Measurements from ENCODE around the gene RAB39B. TPM values are rescaled to one million over a fixed set of nuclear protein-coding genes. Genes with fewer than 3 reads are reported as not detected.

Gene RAB39B
- total RNA-seq, 1 experiment from 2014 or later, result 8.0 TPM

- peaks cover 15% of the 10 kb centered on the region for H3K4me1 Mint-ChIP-seq
- TF ChIP-seq, protein P1, sequence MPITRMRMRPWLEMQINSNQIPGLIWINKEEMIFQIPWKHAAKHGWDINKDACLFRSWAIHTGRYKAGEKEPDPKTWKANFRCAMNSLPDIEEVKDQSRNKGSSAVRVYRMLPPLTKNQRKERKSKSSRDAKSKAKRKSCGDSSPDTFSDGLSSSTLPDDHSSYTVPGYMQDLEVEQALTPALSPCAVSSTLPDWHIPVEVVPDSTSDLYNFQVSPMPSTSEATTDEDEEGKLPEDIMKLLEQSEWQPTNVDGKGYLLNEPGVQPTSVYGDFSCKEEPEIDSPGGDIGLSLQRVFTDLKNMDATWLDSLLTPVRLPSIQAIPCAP (CRISPR knock-in tag; IDR thresholded peaks at IDR 0.05), result no peak
- TF ChIP-seq PREB (CRISPR knock-in tag; IDR thresholded peaks at IDR 0.05; ENCODE audit: borderline replicate concordance) (no peak), RORB (CRISPR knock-in tag; IDR thresholded peaks at IDR 0.05) (no peak), TEAD1 (CRISPR knock-in tag; IDR thresholded peaks at IDR 0.05) (no peak), E2F4 (CRISPR knock-in tag; IDR thresholded peaks at IDR 0.05; ENCODE audit: borderline replicate concordance, low read depth) (no peak), CREB1 (CRISPR knock-in tag; IDR thresholded peaks at IDR 0.05) (no peak), RELA (CRISPR knock-in tag; IDR thresholded peaks at IDR 0.05; ENCODE audit: borderline replicate concordance) (no peak)
- TF ChIP-seq, protein P2, sequence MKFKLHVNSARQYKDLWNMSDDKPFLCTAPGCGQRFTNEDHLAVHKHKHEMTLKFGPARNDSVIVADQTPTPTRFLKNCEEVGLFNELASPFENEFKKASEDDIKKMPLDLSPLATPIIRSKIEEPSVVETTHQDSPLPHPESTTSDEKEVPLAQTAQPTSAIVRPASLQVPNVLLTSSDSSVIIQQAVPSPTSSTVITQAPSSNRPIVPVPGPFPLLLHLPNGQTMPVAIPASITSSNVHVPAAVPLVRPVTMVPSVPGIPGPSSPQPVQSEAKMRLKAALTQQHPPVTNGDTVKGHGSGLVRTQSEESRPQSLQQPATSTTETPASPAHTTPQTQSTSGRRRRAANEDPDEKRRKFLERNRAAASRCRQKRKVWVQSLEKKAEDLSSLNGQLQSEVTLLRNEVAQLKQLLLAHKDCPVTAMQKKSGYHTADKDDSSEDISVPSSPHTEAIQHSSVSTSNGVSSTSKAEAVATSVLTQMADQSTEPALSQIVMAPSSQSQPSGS (CRISPR knock-in tag; IDR thresholded peaks at IDR 0.05; ENCODE audit: borderline replicate concordance, low read depth), result no peak
- peaks cover 16% of the 10 kb centered on the region for H3K9me3 Mint-ChIP-seq
- peaks cover 11% of the 10 kb centered on the region for H3K36me3 Mint-ChIP-seq
- H3K4me3 Mint-ChIP-seq, result no peak overlapping the region
- H3K27ac Mint-ChIP-seq, result no peak overlapping the region
- no peaks in the 10 kb centered on the region; the same call in 1 of the 2 replicates for H3K27me3 Mint-ChIP-seq (ENCODE audit: low read depth)
- DNase-seq (ENCODE audit: low spot score) (no peak), ATAC-seq (no peak)
- CTCF ChIA-PET, result no interaction called here
- POLR2A ChIA-PET, result no interaction called here
These were observed 49.5 kb upstream of the RAB39B start for GRCh38 chrX:155313766-155314165.

- Mint-ChIP-seq H3K4me1 (no peaks in the 10 kb centered on the region), H3K27ac (no peak overlapping the region), H3K36me3 (no peaks in the 10 kb centered on the region), H3K27me3 (ENCODE audit: low read depth) (no peaks in the 10 kb centered on the region; the same call in 1 of the 2 replicates), H3K4me3 (no peak overlapping the region), H3K9me3 (peaks cover 3% of the 10 kb centered on the region; the same call in 1 of the 2 replicates)
- CTCF ChIA-PET, result no interaction called here
- ATAC-seq (no peak), DNase-seq (ENCODE audit: low spot score) (no peak)
- TF ChIP-seq FOXJ3 (CRISPR knock-in tag; IDR thresholded peaks at IDR 0.05; ENCODE audit: borderline replicate concordance) (no peak), ZNF138 (CRISPR knock-in tag; conservative IDR thresholded peaks at IDR 0.05) (no peak), ZNF671 (CRISPR knock-in tag; IDR thresholded peaks at IDR 0.05) (no peak)
- POLR2A ChIA-PET, result no interaction called here
These were observed 29.5 kb upstream of the RAB39B start for GRCh38 chrX:155293771-155294170.

- ChIA-PET POLR2A (no interaction called here), CTCF (no interaction called here)
- peaks cover 5% of the 10 kb centered on the region; the same call in 1 of the 2 replicates for H3K9me3 Mint-ChIP-seq
- ATAC-seq, result no peak
- no peak overlapping the region for H3K4me3 Mint-ChIP-seq
- no peaks in the 10 kb centered on the region for H3K4me1 Mint-ChIP-seq
- H3K27ac Mint-ChIP-seq, result no peak overlapping the region
- DNase-seq (ENCODE audit: low spot score), result no peak
- H3K36me3 Mint-ChIP-seq, result no peaks in the 10 kb centered on the region
- no peaks in the 10 kb centered on the region for H3K27me3 Mint-ChIP-seq (ENCODE audit: low read depth)
- TF ChIP-seq TP53 (CRISPR knock-in tag; IDR thresholded peaks at IDR 0.05) (no peak), NR3C1 (CRISPR knock-in tag; conservative IDR thresholded peaks at IDR 0.05; ENCODE audit: low read depth) (no peak), FOXP1 (CRISPR knock-in tag; IDR thresholded peaks at IDR 0.05; ENCODE audit: borderline replicate concordance) (no peak), SMAD4 (CRISPR knock-in tag; IDR thresholded peaks at IDR 0.05) (no peak), GTF2I (CRISPR knock-in tag; conservative IDR thresholded peaks at IDR 0.05) (no peak), ATF6 (CRISPR knock-in tag; IDR thresholded peaks at IDR 0.05) (no peak), FOXJ3 (CRISPR knock-in tag; IDR thresholded peaks at IDR 0.05; ENCODE audit: borderline replicate concordance) (no peak), ZBTB21 (CRISPR knock-in tag; IDR thresholded peaks at IDR 0.05; ENCODE audit: borderline replicate concordance) (no peak), NFATC4 (CRISPR knock-in tag; IDR thresholded peaks at IDR 0.05) (no peak), ZNF138 (CRISPR knock-in tag; conservative IDR thresholded peaks at IDR 0.05) (no peak), JUN (CRISPR knock-in tag; IDR thresholded peaks at IDR 0.05) (no peak), ZNF219 (CRISPR knock-in tag; IDR thresholded peaks at IDR 0.05; ENCODE audit: borderline replicate concordance) (no peak), ELF4 (CRISPR knock-in tag; IDR thresholded peaks at IDR 0.05; ENCODE audit: low read depth) (no peak)
- TF ChIP-seq, protein P3, sequence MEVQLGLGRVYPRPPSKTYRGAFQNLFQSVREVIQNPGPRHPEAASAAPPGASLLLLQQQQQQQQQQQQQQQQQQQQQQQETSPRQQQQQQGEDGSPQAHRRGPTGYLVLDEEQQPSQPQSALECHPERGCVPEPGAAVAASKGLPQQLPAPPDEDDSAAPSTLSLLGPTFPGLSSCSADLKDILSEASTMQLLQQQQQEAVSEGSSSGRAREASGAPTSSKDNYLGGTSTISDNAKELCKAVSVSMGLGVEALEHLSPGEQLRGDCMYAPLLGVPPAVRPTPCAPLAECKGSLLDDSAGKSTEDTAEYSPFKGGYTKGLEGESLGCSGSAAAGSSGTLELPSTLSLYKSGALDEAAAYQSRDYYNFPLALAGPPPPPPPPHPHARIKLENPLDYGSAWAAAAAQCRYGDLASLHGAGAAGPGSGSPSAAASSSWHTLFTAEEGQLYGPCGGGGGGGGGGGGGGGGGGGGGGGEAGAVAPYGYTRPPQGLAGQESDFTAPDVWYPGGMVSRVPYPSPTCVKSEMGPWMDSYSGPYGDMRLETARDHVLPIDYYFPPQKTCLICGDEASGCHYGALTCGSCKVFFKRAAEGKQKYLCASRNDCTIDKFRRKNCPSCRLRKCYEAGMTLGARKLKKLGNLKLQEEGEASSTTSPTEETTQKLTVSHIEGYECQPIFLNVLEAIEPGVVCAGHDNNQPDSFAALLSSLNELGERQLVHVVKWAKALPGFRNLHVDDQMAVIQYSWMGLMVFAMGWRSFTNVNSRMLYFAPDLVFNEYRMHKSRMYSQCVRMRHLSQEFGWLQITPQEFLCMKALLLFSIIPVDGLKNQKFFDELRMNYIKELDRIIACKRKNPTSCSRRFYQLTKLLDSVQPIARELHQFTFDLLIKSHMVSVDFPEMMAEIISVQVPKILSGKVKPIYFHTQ (CRISPR knock-in tag; IDR thresholded peaks at IDR 0.05), result no peak
- TF ChIP-seq, protein P4, sequence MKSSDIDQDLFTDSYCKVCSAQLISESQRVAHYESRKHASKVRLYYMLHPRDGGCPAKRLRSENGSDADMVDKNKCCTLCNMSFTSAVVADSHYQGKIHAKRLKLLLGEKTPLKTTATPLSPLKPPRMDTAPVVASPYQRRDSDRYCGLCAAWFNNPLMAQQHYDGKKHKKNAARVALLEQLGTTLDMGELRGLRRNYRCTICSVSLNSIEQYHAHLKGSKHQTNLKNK (CRISPR knock-in tag; IDR thresholded peaks at IDR 0.05), result no peak
These were observed 15.6 kb upstream of the RAB39B start for GRCh38 chrX:155279873-155280272.

Data from WTC11 (cell line).